Transverse colon (tissue), 4 donors: ENCODE measurements around the gene WFS1. TPM values are rescaled to one million over a fixed set of nuclear protein-coding genes. Genes with fewer than 3 reads are reported as not detected.

Experiments
- DNase-seq: peaks from one replicate; pipeline ENCODE4 v3.0.0-alpha.2; 2019
- H3K27ac ChIP-seq, 4 donors: fragments of 200-600 bp; sonication (generic); 2 replicates each; pipeline ENCODE4 v1.5.1; 2016 to 2018; ENCODE audit warnings: inconsistent platforms in 4 of 4
- H3K27me3 ChIP-seq: fragments of 200-600 bp; sonication (generic); 2 replicates; pipeline ENCODE4 v1.5.1; 2017; ENCODE audit warnings: inconsistent platforms
- H3K36me3 ChIP-seq, 4 donors: fragments of 200-600 bp; sonication (generic); 2 replicates each; pipeline ENCODE4 v1.5.1; 2017 to 2019; ENCODE audit warnings: inconsistent platforms in 4 of 4
- H3K4me1 ChIP-seq, 4 donors: fragments of 200-600 bp; sonication (generic); 2 replicates each; pipeline ENCODE4 v1.5.1; 2017 to 2020; ENCODE audit warnings: inconsistent platforms in 4 of 4
- H3K4me3 ChIP-seq, 4 donors: fragments of 200-600 bp; sonication (generic); 1 replicate in 1 of 4; 2 replicates in 3 of 4; pipeline versions ENCODE4 v1.5.1 to v1.6.1; 2017 to 2019; ENCODE audit warnings: inconsistent platforms in 4 of 4
- H3K9me3 ChIP-seq, 2 donors: fragments of 200-600 bp; sonication (generic); 2 replicates each; pipeline ENCODE4 v1.5.1; 2017 to 2019; ENCODE audit warnings: inconsistent platforms in 2 of 2
- CTCF ChIP-seq, 5 experiments: fragments of 200-600 bp in 3 of 5; fragments of 450-650 bp in 2 of 5; sonication (generic) in 3 of 5; IDR thresholded peaks; 1 replicate in 2 of 5; 2 replicates in 3 of 5; pipeline ENCODE4 v1.5.1; 2016 to 2017; ENCODE audit warnings: antibody characterized with exemption in 5 of 5, inconsistent platforms in 3 of 5, mild to moderate bottlenecking in 2 of 5, moderate library complexity in 1 of 5
- EP300 ChIP-seq: sonication (generic); formaldehyde crosslinking; IDR thresholded peaks from one replicate; pipeline ENCODE4 v1.6.1; 2017; ENCODE audit warnings: antibody characterized with exemption, low read depth
- POLR2A ChIP-seq: fragments of 450-650 bp; IDR thresholded peaks from one replicate; pipeline ENCODE4 v1.6.1; 2016; ENCODE audit warnings: antibody characterized with exemption, mild to moderate bottlenecking, moderate library complexity
- POLR2AphosphoS5 ChIP-seq, 3 donors: sonication (generic); formaldehyde crosslinking; IDR thresholded peaks; one replicate each; pipeline ENCODE4 v1.6.1; 2016; ENCODE audit warnings: antibody characterized with exemption in 3 of 3
- WGBS, 2 donors: methylation state at CpG; one replicate each; pipeline ENCODE4 v1.1.5; 2018; ENCODE audit warnings: low coverage in 1 of 2; 5-methylcytosine and 5-hydroxymethylcytosine counted together
- in situ Hi-C, 4 donors: fragments of 200-750 bp; cut with MboI; loops; one replicate each; pipeline versions ENCODE4 v1.15.0 to v1.15.1; 2017; ENCODE audit warnings: low sequenced_read_pairs in 3 of 4, low pct_ligation_motif_present in 1 of 4, low pct_unique_long_range_greater_than_20kb in 1 of 4
- intact Hi-C: fragments of 100-400 bp; cut with DNase I; formaldehyde crosslinking; loops from one replicate; pipeline ENCODE4 v1.15.1; 2023; ENCODE audit warnings: low total_unique reads
- total RNA-seq, 4 donors: library from RNA; depleted of rRNA; stranded (reverse); fragments of >200 nt; gene quantifications; one replicate each; pipeline ENCODE4 v1.1.0, GENCODE V29; 2016

Gene WFS1
- total RNA-seq, 4 donors from 2014 or later = 11.5 to 23.5 (median 20.8) TPM

- H3K4me1 ChIP-seq = no peaks in the 10 kb centered on the region
- TF ChIP-seq CTCF (IDR thresholded peaks at IDR 0.05) = no peak
- no peak for TF ChIP-seq EP300
- TF ChIP-seq POLR2AphosphoS5 (IDR thresholded peaks at IDR 0.05) = no peak
- TF ChIP-seq POLR2A = no peak
- 0% methylated on average over 1 of the region's 3 CpGs for WGBS, 2 donors
- no peak overlapping the region for H3K27ac ChIP-seq
- H3K36me3 ChIP-seq = no peaks in the 10 kb centered on the region
- H3K4me3 ChIP-seq = no peak overlapping the region
- intact Hi-C loops = no loop called here
- no peak for DNase-seq
- H3K27me3 ChIP-seq = peaks cover 3% of the 10 kb centered on the region
- in situ Hi-C loops = no loop called here
- H3K9me3 ChIP-seq = no peaks in the 10 kb centered on the region
Measured at GRCh38 chr4:6230502-6230785, 39.2 kb upstream of the WFS1 start.

DNA sequence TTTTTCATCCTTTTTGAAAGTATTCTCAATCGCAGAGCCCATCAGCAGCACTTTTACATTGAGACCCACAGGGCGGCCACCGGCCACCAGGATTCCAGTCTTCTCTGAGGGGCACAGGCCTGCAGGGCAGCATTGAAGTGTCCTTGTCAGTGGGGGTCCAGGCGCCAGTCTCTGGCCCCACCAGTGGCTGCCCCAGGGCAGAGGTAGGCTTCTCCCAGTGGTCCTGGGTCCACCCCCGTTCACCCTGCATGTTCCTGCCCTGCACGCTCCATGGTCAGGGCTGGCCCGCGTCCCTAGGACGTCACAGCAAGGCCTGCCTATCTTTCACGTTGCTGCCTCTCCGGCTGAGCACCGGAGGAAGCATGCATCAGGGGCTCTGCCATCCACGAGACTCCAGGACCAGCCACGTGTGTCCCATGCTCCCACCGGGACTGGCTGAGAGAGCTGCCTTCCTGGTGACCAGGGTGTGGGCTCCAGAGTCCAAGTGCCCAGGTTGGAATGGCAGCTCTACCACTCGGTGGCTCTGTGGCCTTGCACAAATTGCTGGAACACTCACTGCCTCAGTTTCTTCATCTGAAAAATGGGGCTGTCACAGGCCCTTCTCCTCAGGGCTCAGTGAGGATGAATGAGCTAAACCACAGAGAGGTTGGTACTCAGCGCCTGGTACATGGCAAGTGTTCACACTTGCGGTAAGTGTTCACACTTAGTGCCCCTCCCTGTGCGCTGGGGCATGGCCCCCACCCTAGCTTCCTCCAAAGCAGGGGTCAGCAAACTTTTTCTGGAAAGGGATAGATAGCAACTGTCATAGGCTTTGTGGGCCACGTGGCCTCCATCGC is 38.6 kb upstream of the WFS1 start:
- 83 to 90% methylated on average over 5 to 21 of the region's 21 CpGs for WGBS, 2 donors

DNA sequence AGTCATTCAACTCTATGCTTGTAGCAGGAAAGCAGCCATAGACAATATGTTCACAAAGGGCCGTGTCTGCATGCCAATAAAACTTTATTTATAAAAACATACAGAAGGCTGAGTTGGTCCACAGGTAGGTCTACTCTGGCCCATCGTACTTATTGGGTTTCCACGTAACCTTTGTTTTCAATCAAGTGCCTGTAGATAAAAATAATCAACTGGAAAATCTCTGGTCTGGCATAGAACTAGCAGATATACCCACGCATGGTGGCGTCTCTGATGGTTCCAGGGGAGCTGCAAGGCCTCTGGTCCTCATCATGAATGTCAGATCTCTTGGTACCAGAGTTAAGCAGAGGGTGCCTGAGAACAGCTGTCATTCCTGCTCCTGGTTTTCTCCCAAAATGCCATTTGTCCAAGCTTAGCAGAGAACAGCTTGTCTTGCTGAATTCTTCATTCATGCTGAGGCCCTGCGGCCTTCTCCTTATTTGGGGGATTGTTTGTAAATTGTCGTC is 37.9 kb upstream of the WFS1 start:
- no peak overlapping the region for H3K27ac ChIP-seq
- 63 to 68% methylated on average over 7 of the region's 7 CpGs for WGBS, 2 donors
- no peaks in the 10 kb centered on the region for H3K36me3 ChIP-seq
- TF ChIP-seq EP300 (no peak), CTCF (IDR thresholded peaks at IDR 0.05) (no peak), POLR2A (no peak), POLR2AphosphoS5 (IDR thresholded peaks at IDR 0.05) (no peak)
- no peak overlapping the region for H3K4me3 ChIP-seq
- in situ Hi-C loops = no loop called here
- H3K9me3 ChIP-seq = no peaks in the 10 kb centered on the region
- no peaks in the 10 kb centered on the region for H3K4me1 ChIP-seq
- no peak for DNase-seq
- intact Hi-C loops = no loop called here
- H3K27me3 ChIP-seq = peaks cover 3% of the 10 kb centered on the region

More for the DNA sequence above, 38.6 kb upstream of the WFS1 start:
- Histone ChIP-seq H3K27me3 (peaks cover 3% of the 10 kb centered on the region), H3K9me3 (no peaks in the 10 kb centered on the region), H3K4me3 (no peak overlapping the region), H3K27ac (no peak overlapping the region), H3K4me1 (no peaks in the 10 kb centered on the region), H3K36me3 (no peaks in the 10 kb centered on the region)
- DNase-seq = no peak
- TF ChIP-seq POLR2AphosphoS5 (IDR thresholded peaks at IDR 0.05) (no peak), POLR2A (no peak), CTCF (IDR thresholded peaks at IDR 0.05) (no peak), EP300 (no peak)
- intact Hi-C loops (no loop called here), in situ Hi-C loops (no loop called here)

DNA sequence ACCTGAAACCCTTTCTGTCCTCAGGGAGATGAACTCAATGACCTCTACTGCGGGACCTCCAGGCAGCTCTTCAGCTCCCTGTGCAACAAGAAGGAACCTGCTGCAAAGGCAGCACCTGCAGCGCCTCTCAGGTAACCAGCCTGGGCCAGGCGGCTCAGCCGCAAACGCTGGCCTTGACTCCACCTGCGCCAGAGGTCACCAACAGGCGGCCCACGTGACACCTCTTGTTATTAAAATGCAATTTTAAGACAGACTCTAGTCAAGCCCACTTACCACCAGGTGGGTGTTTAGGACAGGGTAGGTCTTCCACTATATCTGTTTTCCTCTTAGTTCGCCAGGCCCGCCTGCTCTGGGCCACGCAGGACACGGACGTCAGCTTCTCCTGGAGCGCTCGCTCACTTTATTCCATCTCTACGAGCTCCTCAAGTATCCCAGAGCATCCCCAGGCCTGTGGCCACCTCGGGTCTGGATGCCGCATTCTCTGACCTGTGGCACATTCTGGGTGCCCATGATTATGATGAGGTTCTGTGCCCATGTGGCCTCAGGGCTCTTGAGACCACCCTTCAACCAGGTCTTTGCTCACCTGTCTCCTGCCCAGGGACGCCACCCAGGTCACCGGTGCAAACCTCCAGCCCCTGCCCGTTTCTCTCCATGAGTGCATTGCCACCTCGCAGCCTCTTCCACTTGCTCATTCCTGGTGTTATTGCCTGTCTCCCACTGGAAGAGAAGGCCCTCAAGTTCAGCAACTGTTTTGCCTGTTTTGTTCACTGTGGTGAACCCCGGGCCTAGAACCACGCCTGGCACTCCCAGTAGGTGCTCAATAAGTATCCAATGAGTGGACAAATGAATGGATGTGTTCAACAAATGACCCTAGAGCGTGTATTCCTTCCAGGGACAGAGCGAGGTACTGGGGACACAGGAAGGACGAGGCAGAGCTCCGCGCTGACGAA is 36.5 kb upstream of the WFS1 start:
- Histone ChIP-seq H3K27me3 (peaks cover 3% of the 10 kb centered on the region), H3K9me3 (no peaks in the 10 kb centered on the region), H3K36me3 (no peaks in the 10 kb centered on the region), H3K4me3 (no peak overlapping the region), H3K27ac (no peak overlapping the region), H3K4me1 (no peaks in the 10 kb centered on the region)
- DNase-seq = no peak
- TF ChIP-seq POLR2A = no peak
- TF ChIP-seq POLR2AphosphoS5 (IDR thresholded peaks at IDR 0.05) = no peak
- no peak for TF ChIP-seq EP300
- TF ChIP-seq CTCF (IDR thresholded peaks at IDR 0.05) = no peak
- intact Hi-C loops = no loop called here
- 85 to 92% methylated on average over 14 to 30 of the region's 30 CpGs for WGBS, 2 donors
- in situ Hi-C loops = no loop called here
